Adrenal gland (tissue), 5 donors: Measurements from ENCODE around the gene LDLRAD2.

ENCODE experiments used
- CTCF ChIP-seq, 6 experiments: fragments of 450-650 bp in 4 of 6; fragments of 200-600 bp in 2 of 6; sonication (generic) in 1 of 6; IDR thresholded peaks; 1 replicate in 5 of 6; 2 replicates in 1 of 6; pipeline versions ENCODE4 v1.5.1 to v1.8.0; 2016 to 2021; ENCODE audit warnings: antibody characterized with exemption in 6 of 6, mild to moderate bottlenecking in 2 of 6, moderate library complexity in 1 of 6
- POLR2A ChIP-seq, 2 donors: fragments of 450-650 bp; IDR thresholded peaks; one replicate each; pipeline ENCODE4 v1.6.1; 2017; ENCODE audit warnings: antibody characterized with exemption in 2 of 2, mild to moderate bottlenecking in 2 of 2, moderate library complexity in 1 of 2
- donor health status: DM: no; HTN: no; CAD: no.

- TF ChIP-seq CTCF (IDR thresholded peaks at IDR 0.05) (no peak), POLR2A (IDR thresholded peaks at IDR 0.05) (no peak)
Measured at GRCh38 chr1:21868482-21868881, 56.4 kb downstream of the LDLRAD2 start.
